PC-9 (cell line): ENCODE measurements around the gene ERP27. TPM values are rescaled to one million over a fixed set of nuclear protein-coding genes. Genes with fewer than 3 reads are reported as not detected.

Experiments used
- BruUV-seq: library from RNA; stranded (reverse); fragments of 400-500 nt; replicated peaks from 2 replicates; lab custom pipeline; 2021; lab: Mats Ljungman, UMichigan
- CTCF ChIA-PET: fragments of 300-600 bp; sonication (Branson Sonifier 250); formaldehyde crosslinking; loops from one replicate; lab custom pipeline; 2022; ENCODE audit warnings: antibody characterized with exemption; lab: Charles Lee
- POLR2A ChIA-PET: fragments of 300-600 bp; sonication (Branson Sonifier 250); formaldehyde crosslinking; loops from one replicate; lab custom pipeline; 2022; ENCODE audit warnings: antibody characterized with exemption; ENCODE audit not compliant: unreplicated experiment; lab: Charles Lee
- DNase-seq, 2 experiments: peaks; one replicate each; pipeline versions ENCODE4 v3.0.0 to v3.0.0-alpha.2; 2015 to 2022; ENCODE audit warnings: mixed read lengths in 1 of 2
- H2AFZ ChIP-seq: fragments of 200-600 bp; sonication (generic); 2 replicates; pipeline ENCODE4 v1.8.1; 2017; ENCODE audit warnings: antibody characterized with exemption
- H3F3A ChIP-seq: fragments of 200-600 bp; sonication (generic); 2 replicates; pipeline ENCODE4 v1.8.1; 2017; ENCODE audit warnings: antibody characterized with exemption, mild to moderate bottlenecking, low read depth; ENCODE audit not compliant: insufficient read depth
- H3K27ac ChIP-seq: fragments of 200-600 bp; sonication (generic); 2 replicates; pipeline ENCODE4 v1.6.1; 2016; ENCODE audit warnings: mixed run types
- H3K27me3 ChIP-seq: fragments of 200-600 bp; sonication (generic); 2 replicates; pipeline ENCODE4 v1.6.1; 2016; ENCODE audit warnings: low read depth, mixed run types; ENCODE audit not compliant: insufficient read depth
- H3K36me3 ChIP-seq: fragments of 200-600 bp; sonication (generic); 2 replicates; pipeline ENCODE4 v1.6.1; 2016; ENCODE audit warnings: low read depth, mixed run types
- H3K4me1 ChIP-seq: fragments of 200-600 bp; sonication (generic); replicated peaks from 2 replicates; pipeline ENCODE4 v1.6.1; 2016; ENCODE audit warnings: mixed run types; ENCODE audit not compliant: insufficient read depth
- H3K4me2 ChIP-seq: fragments of 200-600 bp; sonication (generic); 2 replicates; pipeline ENCODE4 v1.6.1; 2017; ENCODE audit warnings: mixed run types
- H3K4me3 ChIP-seq: fragments of 200-600 bp; sonication (generic); 2 replicates; pipeline ENCODE4 v1.6.1; 2016; ENCODE audit warnings: mixed run types
- H3K79me2 ChIP-seq: fragments of 200-600 bp; sonication (generic); 2 replicates; pipeline ENCODE4 v1.6.1; 2017; ENCODE audit warnings: low read depth, mixed run types
- H3K9me2 ChIP-seq: fragments of 200-600 bp; sonication (generic); 2 replicates; pipeline ENCODE4 v1.8.1; 2017; ENCODE audit warnings: mild to moderate bottlenecking; ENCODE audit not compliant: insufficient read depth
- H3K9me3 ChIP-seq: fragments of 200-600 bp; sonication (generic); 2 replicates; pipeline ENCODE4 v1.8.1; 2016; ENCODE audit warnings: low read depth; ENCODE audit not compliant: insufficient read depth
- H4K20me1 ChIP-seq: fragments of 200-600 bp; sonication (generic); 2 replicates; pipeline ENCODE4 v1.8.1; 2017; ENCODE audit not compliant: insufficient read depth
- CTCF ChIP-seq: fragments of 200-600 bp; sonication (generic); conservative IDR thresholded peaks from 2 replicates; pipeline ENCODE4 v1.6.1; 2017; ENCODE audit warnings: mixed run types, antibody characterized with exemption, mild to moderate bottlenecking, moderate library complexity
- EZH2 ChIP-seq: fragments of 200-600 bp; sonication (generic); IDR thresholded peaks from 2 replicates; pipeline ENCODE4 v1.8.0; 2017; ENCODE audit warnings: antibody characterized with exemption, low read depth
- intact Hi-C: fragments of 100-400 bp; cut with micrococcal nuclease; formaldehyde crosslinking; loops from one replicate; pipeline ENCODE4 v1.10.0; 2022; ENCODE audit not compliant: unreplicated experiment
- total RNA-seq: library from RNA; stranded (reverse); gene quantifications from 2 replicates; pipeline ENCODE4 v1.2.3, GENCODE V29; 2021

The ERP27 gene
- total RNA-seq, 1 experiment from 2014 or later: 33.4 TPM

DNA sequence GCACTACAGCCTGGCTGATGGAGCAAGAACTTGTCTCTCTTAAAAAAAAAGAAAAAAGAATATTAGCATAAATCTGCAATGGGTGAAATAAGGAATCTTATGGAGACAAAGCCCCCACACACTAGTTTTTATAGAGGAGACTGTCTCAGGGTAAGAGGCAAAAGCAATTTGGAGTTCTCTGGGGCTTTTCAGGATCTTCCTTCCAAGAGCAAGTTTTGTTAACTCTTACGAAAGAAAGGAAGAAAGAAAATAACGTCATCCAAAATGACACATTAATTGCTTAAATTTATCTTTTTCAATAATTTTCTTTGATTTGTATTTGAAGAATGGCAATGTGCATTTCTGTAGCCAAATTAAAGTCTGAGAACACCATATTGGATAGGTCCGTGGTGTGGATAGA, 38.3 kb upstream of the ERP27 start:
- TF ChIP-seq CTCF: no peak
- no peak for TF ChIP-seq EZH2
- Histone ChIP-seq H3K36me3 (no peaks in the 10 kb centered on the region), H3K9me3 (no peaks in the 10 kb centered on the region), H3K79me2 (no peaks in the 10 kb centered on the region), H3K4me2 (no peak overlapping the region), H3K27me3 (no peaks in the 10 kb centered on the region), H3K9me2 (no peaks in the 10 kb centered on the region), H3K4me3 (no peak overlapping the region), H3K4me1 (no peaks in the 10 kb centered on the region), H3F3A (no peaks in the 10 kb centered on the region), H4K20me1 (no peaks in the 10 kb centered on the region), H3K27ac (no peak overlapping the region), H2AFZ (no peak overlapping the region)
- ChIA-PET CTCF (no interaction called here), POLR2A (no interaction called here)
- DNase-seq: no peak
- intact Hi-C loops: no loop called here
- no TSS peak for BruUV-seq

DNA sequence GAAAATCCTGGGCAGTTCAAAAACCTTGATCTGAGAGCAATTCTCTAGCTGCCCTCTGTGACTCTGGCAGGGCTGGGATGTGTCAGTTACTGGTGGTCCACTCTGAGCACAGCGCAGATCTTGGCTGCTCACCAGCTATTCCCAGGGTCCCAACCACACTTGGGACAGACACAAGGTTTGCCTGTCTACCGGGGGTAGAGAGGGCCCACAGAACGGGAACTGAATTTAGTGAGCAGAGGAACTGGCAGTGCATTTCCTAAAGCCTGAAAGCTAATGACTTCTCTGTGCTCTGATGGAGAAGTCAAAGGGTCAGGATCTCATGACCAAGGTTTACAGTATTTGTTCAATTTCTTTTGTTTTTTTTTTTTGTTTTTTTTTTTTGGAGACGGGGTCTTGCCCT, 37.1 kb upstream of the ERP27 start:
- Histone ChIP-seq H3K9me3 (no peaks in the 10 kb centered on the region), H3K4me1 (no peaks in the 10 kb centered on the region), H3K27ac (no peak overlapping the region), H3K9me2 (no peaks in the 10 kb centered on the region), H3K4me3 (no peak overlapping the region), H3F3A (no peaks in the 10 kb centered on the region), H3K4me2 (no peak overlapping the region), H3K36me3 (no peaks in the 10 kb centered on the region), H3K79me2 (no peaks in the 10 kb centered on the region), H3K27me3 (no peaks in the 10 kb centered on the region), H2AFZ (no peak overlapping the region), H4K20me1 (no peaks in the 10 kb centered on the region)
- intact Hi-C loops: no loop called here
- ChIA-PET POLR2A (interaction anchor here (0.6 kb wide), 1 partner anchor 14 kb away, joined by 6 read pairs; the partner anchor contains the start of gene ARHGDIB), CTCF (no interaction called here)
- no peak for TF ChIP-seq EZH2
- no peak for TF ChIP-seq CTCF
- BruUV-seq: no TSS peak
- no peak for DNase-seq

GRCh38 chr12:14974633-14975032, 36.3 kb upstream of the ERP27 start:
- no peaks in the 10 kb centered on the region for H3K79me2 ChIP-seq
- H3K4me1 ChIP-seq: no peaks in the 10 kb centered on the region
- peaks cover 2% of the 10 kb centered on the region; the same call in 1 of the 2 replicates for H3K9me3 ChIP-seq
- H3K27ac ChIP-seq: no peak overlapping the region
- no TSS peak for BruUV-seq
- TF ChIP-seq CTCF: no peak
- no peak for TF ChIP-seq EZH2
- no peak overlapping the region for H2AFZ ChIP-seq
- no peak overlapping the region for H3K4me3 ChIP-seq
- no peak for DNase-seq
- H3K36me3 ChIP-seq: no peaks in the 10 kb centered on the region
- ChIA-PET POLR2A (no interaction called here), CTCF (no interaction called here)
- H3F3A ChIP-seq: no peaks in the 10 kb centered on the region
- intact Hi-C loops: no loop called here
- no peaks in the 10 kb centered on the region for H4K20me1 ChIP-seq
- H3K27me3 ChIP-seq: no peaks in the 10 kb centered on the region
- H3K9me2 ChIP-seq: no peaks in the 10 kb centered on the region
- H3K4me2 ChIP-seq: no peak overlapping the region
